Urinary bladder (tissue), 4 donors: ENCODE data around the gene REEP3. TPM values are rescaled to one million over a fixed set of nuclear protein-coding genes. Genes with fewer than 3 reads are reported as not detected.

Experiments used
- DNase-seq: peaks from one replicate; pipeline ENCODE4 v3.0.0-alpha.2; 2015; ENCODE audit errors: extremely low spot score
- H3K27ac ChIP-seq: one replicate; pipeline ENCODE4 v1.5.1; 2013; ENCODE audit warnings: low read depth, mild to moderate bottlenecking, moderate library complexity
- H3K36me3 ChIP-seq: one replicate; pipeline ENCODE4 v1.6.1; 2013; ENCODE audit warnings: mild to moderate bottlenecking, moderate library complexity; ENCODE audit not compliant: insufficient read depth
- H3K4me1 ChIP-seq: one replicate; pipeline ENCODE4 v1.6.1; 2013; ENCODE audit warnings: mild to moderate bottlenecking, moderate library complexity; ENCODE audit not compliant: insufficient read depth
- H3K4me3 ChIP-seq: one replicate; pipeline ENCODE4 v1.5.1; 2013; ENCODE audit warnings: low read depth, low read length
- WGBS: extraction: QIAGEN DNeasy Blood & Tissue Kit; methylation state at CpG from one replicate; pipeline ENCODE4 v1.1.7; 2013; 5-methylcytosine and 5-hydroxymethylcytosine counted together
- polyA plus RNA-seq: library from polyadenylated mRNA; stranded (reverse); fragments of 200-250 nt; gene quantifications from one replicate; pipeline ENCODE4 v1.2.3, GENCODE V29; 2013
- total RNA-seq: library from RNA; depleted of rRNA; stranded (reverse); fragments of >200 nt; gene quantifications from one replicate; pipeline ENCODE4 v1.2.3, GENCODE V29; 2014
- donor health status: healthy with polysubstance abuse.
- donor health status: healthy.

Gene REEP3
- total and polyA plus RNA-seq, 2 donors, result 25.3 to 82.6 TPM

DNA sequence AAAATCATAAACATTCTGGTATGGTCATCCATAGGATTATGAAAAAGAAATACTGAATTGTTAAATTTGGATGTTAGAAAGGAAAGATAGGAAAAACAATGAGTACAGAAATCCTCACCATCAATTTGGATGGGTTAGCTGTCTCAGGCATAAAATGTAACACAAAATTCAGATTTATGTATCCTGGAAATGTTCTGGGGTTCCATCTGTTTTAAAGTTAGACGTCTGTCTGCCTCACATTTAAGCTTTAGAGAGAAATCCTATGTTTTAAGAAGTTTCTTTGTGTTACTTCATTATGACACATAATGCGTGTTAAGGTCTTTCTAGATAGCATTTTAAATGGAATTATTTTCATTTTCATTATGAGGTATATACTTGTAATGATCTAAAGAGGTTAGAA lies 103.5 kb downstream of the REEP3 start:
- H3K36me3 ChIP-seq, result peaks cover 2% of the 10 kb centered on the region
- WGBS, result 92% methylated on average over 2 of the region's 2 CpGs
- H3K4me3 ChIP-seq, result no peak overlapping the region
- H3K4me1 ChIP-seq, result no peaks in the 10 kb centered on the region
- no peak overlapping the region for H3K27ac ChIP-seq
- DNase-seq, result no peak

DNA sequence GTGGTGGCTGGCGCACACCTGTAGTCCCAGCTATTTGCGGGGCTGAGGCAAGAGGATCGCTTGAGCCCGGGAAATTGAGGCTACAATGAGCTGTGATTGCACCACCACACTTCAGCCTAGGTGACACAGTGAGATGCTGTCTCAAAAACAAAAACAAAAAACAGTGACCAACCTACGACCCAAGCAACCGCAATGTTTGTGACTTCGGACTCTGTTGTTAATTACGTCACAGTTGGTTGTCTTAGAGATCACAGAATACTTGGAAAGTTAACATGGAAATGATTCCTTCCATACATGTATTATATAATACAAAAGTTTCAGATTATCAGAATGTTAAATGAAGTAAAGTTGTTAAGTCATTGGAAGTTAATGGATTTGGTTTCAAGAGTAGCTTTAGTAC lies 106.2 kb downstream of the REEP3 start:
- no peak for DNase-seq
- Histone ChIP-seq H3K4me3 (no peak overlapping the region), H3K36me3 (no peaks in the 10 kb centered on the region), H3K27ac (no peak overlapping the region), H3K4me1 (no peaks in the 10 kb centered on the region)
- 79% methylated on average over 8 of the region's 8 CpGs for WGBS

DNA sequence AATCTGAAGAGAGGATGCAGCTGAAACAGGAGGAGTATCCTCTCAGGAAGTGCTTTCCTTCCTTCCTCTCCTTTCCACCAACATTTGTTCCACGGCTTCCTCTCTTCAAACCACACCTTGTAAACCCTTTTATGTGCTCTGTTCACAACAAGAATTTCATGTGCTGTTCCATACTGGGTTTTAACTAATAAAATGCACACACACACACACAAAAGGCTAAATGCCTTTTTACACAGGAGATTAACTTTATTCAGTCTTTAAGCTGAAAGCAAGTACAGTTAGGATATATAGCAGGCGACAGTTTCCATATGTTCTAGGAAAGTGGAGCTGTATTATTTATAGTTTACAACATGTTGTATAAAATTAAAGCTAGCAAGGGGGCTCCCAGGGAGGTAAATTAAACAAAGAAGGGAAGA lies 106.7 kb downstream of the REEP3 start:
- no peak for DNase-seq
- WGBS, result 36% methylated on average over 2 of the region's 2 CpGs
- Histone ChIP-seq H3K27ac (peak overlapping the region; percentile 64), H3K4me3 (no peak overlapping the region), H3K36me3 (no peaks in the 10 kb centered on the region), H3K4me1 (no peaks in the 10 kb centered on the region)

DNA sequence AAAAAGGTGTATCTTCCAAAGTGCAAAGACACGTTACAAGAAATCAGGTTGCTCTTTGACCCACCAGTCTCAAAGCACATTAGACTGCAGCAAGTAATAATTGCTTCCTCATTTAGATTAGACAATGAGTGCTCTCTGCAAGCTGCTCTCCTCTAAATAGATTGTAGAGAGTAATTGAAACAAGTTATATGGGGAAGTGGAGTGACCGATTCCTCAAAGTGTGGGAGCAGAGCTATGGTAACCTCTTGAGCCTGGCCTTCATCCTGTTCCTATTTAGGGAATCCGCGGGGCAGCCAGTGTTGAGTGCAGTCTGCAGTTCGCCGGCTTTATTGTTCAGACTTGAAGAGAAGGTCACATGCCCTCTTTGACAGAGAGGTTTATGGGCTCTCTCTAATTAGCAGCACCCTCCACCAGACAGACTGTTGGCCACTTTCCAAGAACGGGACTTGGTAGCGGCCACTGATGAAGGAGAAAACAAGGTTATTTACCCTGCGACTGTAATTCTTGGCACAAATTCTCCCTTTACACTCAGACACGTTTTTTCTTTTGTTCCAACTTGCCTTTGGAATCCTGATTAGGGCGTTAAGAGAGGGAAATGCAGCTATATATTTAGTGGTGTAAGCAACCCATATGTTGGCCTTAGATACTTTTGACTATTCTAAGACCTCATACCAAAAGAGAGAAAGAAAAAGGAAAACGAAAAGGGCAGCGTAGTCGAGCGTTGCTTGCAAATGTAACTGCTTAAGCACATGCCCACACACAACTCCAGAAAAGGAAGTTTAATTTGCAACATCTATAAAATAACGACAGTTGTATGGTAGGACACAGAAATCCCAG lies 107.5 kb downstream of the REEP3 start:
- Histone ChIP-seq H3K4me3 (peak overlapping the region; percentile 52), H3K36me3 (no peaks in the 10 kb centered on the region), H3K27ac (peak overlapping the region; percentile 98), H3K4me1 (no peaks in the 10 kb centered on the region)
- peak; percentile 83 for DNase-seq
- 2% methylated on average over 16 of the region's 16 CpGs for WGBS

DNA sequence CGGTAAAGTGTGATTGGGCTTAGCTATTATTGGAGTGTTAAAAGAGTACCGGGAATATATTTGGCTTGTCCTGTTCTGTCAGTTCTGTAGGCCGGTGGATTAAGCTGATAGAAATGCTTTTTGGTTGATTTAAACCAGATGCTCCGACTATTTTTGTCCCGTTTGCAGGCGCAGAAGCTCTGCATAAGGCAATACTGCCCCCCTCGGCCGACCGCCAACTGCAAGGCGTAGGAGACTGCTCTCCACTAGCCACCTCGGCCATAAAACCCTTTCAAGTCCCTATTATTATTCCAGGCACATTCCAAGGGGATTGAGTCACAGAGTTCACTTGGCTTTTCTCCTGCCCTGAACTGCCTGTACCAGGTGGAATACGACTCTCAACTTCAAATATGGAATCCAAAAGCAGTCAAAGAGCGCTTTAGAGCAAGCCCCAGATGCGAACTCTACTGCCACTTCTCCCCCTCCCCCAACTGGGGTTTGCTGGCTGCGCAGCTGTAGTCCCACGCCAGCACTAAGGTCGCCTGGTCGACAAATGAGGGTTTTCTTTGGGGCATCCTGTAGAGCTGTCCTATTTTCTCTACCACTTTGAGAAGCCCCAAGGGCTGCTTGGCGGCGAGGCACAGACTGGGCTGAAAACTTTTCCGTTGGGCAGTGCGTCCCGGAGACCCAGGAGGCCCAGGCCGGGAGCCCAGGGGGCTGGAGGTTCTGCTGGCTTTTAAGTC lies 108.3 kb downstream of the REEP3 start:
- peak overlapping the region; percentile 52 for H3K4me3 ChIP-seq
- under 1% methylated on average over 24 of the region's 24 CpGs for WGBS

DNA sequence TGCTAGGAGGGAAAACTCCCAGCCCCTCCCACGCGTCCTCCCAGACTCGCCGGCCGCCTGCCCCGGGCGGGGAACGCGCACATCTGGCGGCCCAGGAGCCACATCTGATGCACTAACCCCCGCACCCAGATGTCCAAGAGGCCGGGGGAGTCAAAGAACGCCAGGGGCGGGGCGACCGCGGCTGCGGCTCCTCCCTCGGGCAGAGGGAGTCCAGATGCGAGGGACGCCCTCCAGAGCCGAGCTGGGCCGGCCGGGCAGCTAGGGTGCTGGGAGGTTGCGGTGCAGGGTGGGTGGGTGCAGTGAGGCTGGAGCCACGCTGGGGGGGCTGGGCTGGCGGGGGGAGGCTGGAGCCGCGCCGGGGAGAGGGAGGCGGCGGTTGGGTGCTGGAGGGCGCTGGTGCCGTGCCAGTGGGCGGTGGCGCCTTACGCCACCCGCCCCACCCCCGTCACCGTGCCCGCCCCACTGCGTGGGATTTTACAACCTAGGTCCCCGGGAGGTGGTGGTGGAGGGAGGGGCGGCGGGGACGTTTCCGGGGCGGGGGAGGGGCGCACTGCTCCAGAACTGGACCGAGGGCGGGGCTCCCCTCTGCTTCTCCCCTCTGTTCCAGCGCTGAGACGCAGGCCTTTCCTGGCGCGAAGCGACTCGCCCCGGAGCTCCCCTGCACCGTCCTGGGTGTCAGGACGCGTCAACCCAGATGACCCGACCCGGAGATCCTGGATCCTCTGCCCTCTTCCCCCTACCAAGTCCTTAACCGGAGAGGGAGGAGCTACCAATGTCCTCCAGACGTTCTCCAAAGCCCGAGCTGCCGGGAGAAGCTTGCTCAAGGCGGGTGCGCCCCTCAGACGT lies 109.1 kb downstream of the REEP3 start:
- Histone ChIP-seq H3K27ac (peak overlapping the region; percentile 98), H3K36me3 (no peaks in the 10 kb centered on the region), H3K4me3 (peak overlapping the region; percentile 52), H3K4me1 (no peaks in the 10 kb centered on the region)
- under 1% methylated on average over 66 of the region's 70 CpGs for WGBS
- peak; percentile 85 for DNase-seq

More for the DNA sequence above, 108.3 kb downstream of the REEP3 start:
- DNase-seq, result peak; percentile 95
- H3K36me3 ChIP-seq, result no peaks in the 10 kb centered on the region
- peak overlapping the region; percentile 98 for H3K27ac ChIP-seq
- H3K4me1 ChIP-seq, result no peaks in the 10 kb centered on the region

DNA sequence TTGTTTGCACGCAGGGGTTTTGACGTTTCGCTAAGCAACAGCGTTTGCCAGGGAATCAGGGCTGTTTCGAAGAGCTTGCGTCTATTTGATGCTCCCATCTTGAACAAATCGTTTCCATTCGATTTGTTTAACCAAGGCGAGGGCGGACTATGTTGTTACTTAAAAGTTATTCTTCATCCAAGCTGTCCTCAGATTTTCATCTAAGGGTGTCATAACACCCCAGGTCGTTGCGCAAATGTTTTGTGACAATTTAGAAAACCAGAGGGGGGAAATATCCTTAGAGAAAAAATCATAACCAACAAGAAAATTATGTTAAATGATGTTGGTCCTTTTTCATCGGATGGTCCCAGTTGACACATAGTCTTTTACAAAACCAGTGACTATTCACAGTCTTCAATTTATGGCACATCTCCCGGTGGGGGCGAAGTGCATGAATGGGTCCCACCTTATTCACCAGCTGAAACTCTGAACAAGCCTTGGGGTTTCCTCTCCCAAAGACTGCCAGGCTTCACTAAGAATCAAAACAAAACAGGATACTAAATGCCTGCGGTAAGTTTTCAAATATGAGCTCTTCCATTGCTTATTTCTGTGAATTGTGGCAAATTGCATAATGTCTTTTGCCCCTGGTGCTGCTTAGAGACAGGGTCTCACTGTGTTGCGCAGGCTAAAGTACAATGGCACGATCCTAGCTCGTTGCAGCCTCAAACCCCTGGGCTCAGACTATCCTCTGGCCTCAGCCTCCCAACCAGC lies 109.9 kb downstream of the REEP3 start:
- Histone ChIP-seq H3K27ac (peak overlapping the region; percentile 88), H3K36me3 (no peaks in the 10 kb centered on the region), H3K4me1 (no peaks in the 10 kb centered on the region), H3K4me3 (peak overlapping the region; percentile 52)
- WGBS, result 23% methylated on average over 19 of the region's 19 CpGs
- DNase-seq, result no peak

DNA sequence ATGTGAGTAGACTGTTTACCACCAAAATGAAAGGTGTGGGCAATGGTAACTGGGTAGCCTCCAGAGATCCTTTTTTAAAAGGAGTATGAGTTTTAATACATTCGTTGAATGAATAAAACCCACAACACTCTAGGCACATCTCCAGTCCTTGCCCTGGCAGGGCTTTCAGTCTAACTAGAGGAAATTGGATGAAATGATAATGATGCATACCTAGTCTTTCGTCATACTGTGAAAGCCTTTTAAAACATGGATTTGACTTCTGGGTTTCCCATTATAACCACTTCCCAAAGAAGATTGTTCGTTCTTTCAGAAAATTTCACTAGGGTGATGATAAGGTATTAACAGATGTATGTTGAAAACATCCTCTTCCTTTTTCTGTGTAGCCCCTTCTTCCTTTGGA lies 110.8 kb downstream of the REEP3 start:
- Histone ChIP-seq H3K36me3 (no peaks in the 10 kb centered on the region), H3K27ac (no peak overlapping the region), H3K4me1 (no peaks in the 10 kb centered on the region), H3K4me3 (no peak overlapping the region)
- DNase-seq, result no peak
- 57% methylated on average over 3 of the region's 3 CpGs for WGBS

DNA sequence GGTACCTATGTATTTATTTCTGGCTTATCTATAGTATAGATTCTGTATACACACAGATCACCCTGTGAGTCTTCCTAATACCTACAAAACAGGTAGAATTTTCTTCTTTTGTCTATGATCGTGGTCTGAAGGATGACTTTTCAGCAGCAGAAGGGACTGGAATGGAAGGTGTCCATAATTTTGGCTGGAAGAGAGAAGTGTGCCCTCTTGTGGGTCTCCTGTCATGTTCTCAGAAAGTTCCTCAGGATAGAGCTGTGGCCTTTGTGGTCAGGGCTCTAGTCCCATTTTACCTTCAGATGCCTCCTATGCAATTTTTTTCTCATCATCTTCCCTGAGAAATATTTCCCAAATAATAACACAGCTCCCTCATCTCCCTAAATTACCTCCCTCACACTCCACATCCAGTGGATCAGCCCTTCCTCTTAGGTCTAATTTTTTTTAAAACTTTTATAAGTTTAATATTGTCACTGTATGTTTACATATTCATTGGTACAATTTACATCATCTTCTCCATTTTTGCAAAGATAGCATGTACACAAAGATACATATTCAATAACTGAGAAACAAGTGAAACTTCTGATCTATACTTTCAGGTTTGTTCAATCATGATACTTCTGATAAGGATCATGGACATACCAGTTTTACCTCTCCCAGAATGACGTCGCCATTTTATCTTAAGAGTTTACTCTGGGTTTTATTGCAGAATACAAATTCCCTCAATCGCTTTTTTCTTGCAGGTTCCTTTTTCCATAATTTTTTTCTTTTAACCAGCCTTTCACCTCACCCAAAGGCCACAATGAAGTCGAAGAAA lies 112.7 kb downstream of the REEP3 start:
- Histone ChIP-seq H3K4me1 (no peaks in the 10 kb centered on the region), H3K27ac (no peak overlapping the region), H3K36me3 (no peaks in the 10 kb centered on the region), H3K4me3 (no peak overlapping the region)
- WGBS, result 77% methylated on average over 5 of the region's 5 CpGs
- DNase-seq, result no peak

DNA sequence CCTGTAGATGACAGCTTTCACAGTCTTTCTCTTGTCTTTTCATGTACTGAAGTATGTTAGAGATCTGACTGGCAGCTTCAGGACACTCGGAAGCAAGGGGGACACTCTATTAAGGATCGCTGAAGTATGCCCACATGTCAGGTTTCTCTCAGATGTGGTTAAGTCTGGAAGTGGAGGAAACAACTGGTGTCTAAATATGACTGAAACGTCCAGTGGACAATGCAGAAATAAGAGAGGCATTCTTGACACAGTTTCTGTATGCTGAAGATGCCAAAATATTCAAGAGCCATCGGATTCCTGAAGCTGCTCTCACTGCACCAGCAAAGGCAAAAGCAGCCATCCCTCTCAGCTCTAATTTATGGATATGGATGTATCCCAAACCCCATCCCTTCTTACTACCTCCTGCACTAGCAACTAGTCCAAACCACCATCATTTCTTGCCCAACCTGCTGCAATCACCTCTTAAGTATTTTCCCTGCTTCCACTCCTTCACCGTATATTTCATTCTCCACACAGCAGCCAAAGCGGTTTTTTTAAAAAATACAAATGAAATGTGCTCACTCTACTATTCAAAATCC lies 113.4 kb downstream of the REEP3 start:
- 79% methylated on average over 6 of the region's 6 CpGs for WGBS
- no peaks in the 10 kb centered on the region for H3K36me3 ChIP-seq
- no peak for DNase-seq

DNA sequence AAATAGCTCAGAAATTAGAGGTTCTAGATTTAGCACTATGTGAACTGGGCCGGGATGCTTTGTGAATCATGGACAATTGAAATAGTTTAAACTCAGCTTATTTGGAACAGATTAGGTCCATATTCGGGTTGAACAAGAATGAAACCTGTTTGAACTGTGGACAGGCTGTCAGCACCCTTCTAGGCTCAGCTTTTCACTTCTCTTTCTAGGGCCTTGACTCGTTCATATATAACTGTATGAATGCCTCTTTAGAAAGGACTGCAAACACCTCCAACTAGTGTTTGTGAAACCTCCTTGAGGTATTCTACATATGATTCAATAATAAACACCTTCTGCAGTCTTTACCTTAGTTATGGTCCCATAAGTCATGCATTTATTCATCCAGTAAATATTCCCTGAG lies 115.6 kb downstream of the REEP3 start:
- DNase-seq, result no peak
- no peaks in the 10 kb centered on the region for H3K4me1 ChIP-seq
- H3K4me3 ChIP-seq, result no peak overlapping the region
- H3K36me3 ChIP-seq, result no peaks in the 10 kb centered on the region
- 58% methylated on average over 3 of the region's 3 CpGs for WGBS
- H3K27ac ChIP-seq, result no peak overlapping the region

More for the DNA sequence above, 113.4 kb downstream of the REEP3 start:
- Histone ChIP-seq H3K27ac (no peak overlapping the region), H3K4me1 (no peaks in the 10 kb centered on the region), H3K4me3 (no peak overlapping the region)

DNA sequence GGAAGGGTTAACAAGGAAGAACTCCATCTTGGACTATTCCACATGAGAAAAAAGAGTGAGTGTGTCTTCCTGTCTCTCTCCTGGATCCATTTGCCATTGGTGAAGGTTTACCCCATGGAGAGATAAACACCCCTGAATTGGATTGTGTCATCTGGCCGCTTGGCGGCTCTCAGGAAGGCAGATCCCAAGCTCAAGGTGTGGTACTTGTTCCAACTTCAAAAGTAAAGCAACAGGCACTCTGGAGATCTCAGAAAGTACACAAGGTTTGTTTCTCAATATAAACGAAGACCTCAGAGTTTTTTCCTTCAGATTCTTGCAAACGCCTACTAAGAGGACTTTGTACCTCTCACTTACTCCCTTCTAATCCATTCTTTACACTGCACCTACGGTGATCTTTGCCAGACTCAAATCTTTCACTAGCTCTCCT lies 116.7 kb downstream of the REEP3 start:
- no peak for DNase-seq
- Histone ChIP-seq H3K36me3 (no peaks in the 10 kb centered on the region), H3K27ac (no peak overlapping the region), H3K4me1 (no peaks in the 10 kb centered on the region), H3K4me3 (no peak overlapping the region)
- WGBS, result 83% methylated on average over 5 of the region's 5 CpGs
